NCI-H82 treated with DMSO at 0.1 percent for 48 hours (cell line): ENCODE results near the gene OPRL1.

Experiments used
- DNase-seq: peaks from one replicate; lab custom pipeline; 2025; ENCODE audit not compliant: unreplicated experiment; lab: John Stamatoyannopoulos, UW

OPRL1 gene

GRCh38 chr20:64101731-64102621 lies 22.1 kb downstream of the OPRL1 start:
- DNase-seq, result peak; percentile 30

- no peak for DNase-seq
These were observed 22.9 kb downstream of the OPRL1 start for GRCh38 chr20:64102647-64103354.

GRCh38 chr20:64103871-64104666 lies 24.2 kb downstream of the OPRL1 start:
- no peak for DNase-seq

GRCh38 chr20:64104667-64105451 lies 25.0 kb downstream of the OPRL1 start:
- no peak for DNase-seq

- DNase-seq, result no peak
These were observed 26.1 kb downstream of the OPRL1 start for GRCh38 chr20:64105846-64106434.

- no peak for DNase-seq
These were observed 26.6 kb downstream of the OPRL1 start for GRCh38 chr20:64106435-64106961.

- no peak for DNase-seq
These were observed 27.3 kb downstream of the OPRL1 start, which contains the start of gene NPBWR2 for GRCh38 chr20:64106981-64107735. Gene NPBWR2 (minus strand): TSS chr20:64107565. CDS start chr20:64106831, 734 bp downstream.

- no peak for DNase-seq
These were observed 28.0 kb downstream of the OPRL1 start for GRCh38 chr20:64107736-64108457.

- no peak for DNase-seq
These were observed 29.1 kb downstream of the OPRL1 start for GRCh38 chr20:64108731-64109681.

GRCh38 chr20:64109831-64110391 lies 30.0 kb downstream of the OPRL1 start:
- DNase-seq, result no peak

- no peak for DNase-seq
These were observed 30.7 kb downstream of the OPRL1 start for GRCh38 chr20:64110411-64111068.

GRCh38 chr20:64111841-64112641 lies 32.2 kb downstream of the OPRL1 start:
- DNase-seq, result no peak

GRCh38 chr20:64112691-64113443 lies 33.0 kb downstream of the OPRL1 start:
- DNase-seq, result no peak

- no peak for DNase-seq
These were observed 33.5 kb downstream of the OPRL1 start for GRCh38 chr20:64113444-64113775.

GRCh38 chr20:64113796-64114355 lies 34.0 kb downstream of the OPRL1 start:
- no peak for DNase-seq
